ENCODE data around the gene SLC16A9.
"Not testable (repeated sequence)": the region's sequence is repeated elsewhere in the genome, so short reads cannot be mapped to it uniquely, and the experiment has no call there.

Gene SLC16A9

DNA sequence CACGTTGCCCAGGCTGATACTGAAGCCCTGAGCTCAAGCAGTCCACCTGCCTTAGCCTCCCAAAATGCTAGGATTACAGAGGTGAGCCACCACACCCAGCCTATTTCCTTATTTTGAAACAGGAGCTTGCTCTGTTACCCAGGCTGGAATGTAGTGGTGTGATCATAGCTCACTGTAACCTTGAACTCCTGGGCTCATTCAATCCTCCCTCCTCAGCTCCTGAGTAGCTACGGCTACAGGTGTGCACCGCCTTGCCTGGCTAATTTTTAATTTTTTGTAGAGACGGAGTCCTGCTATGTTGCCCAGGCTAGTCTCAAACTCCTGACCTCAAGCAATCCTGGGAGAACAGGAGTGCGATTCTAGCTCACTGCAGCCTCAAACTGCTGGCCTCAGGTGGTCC lies 31.9 kb upstream of the SLC16A9 start:
- H3K9me3 ChIP-seq (ENCODE audit: control insufficient read depth, insufficient read depth, low read length): peaks cover 4% of the 10 kb centered on the region; the same call in 1 of the 2 replicates
- no peak overlapping the region for H3K4me3 ChIP-seq (ENCODE audit: low read depth, low read length)
- no peaks in the 10 kb centered on the region for H3K36me3 ChIP-seq (ENCODE audit: control insufficient read depth, insufficient read depth, low read length)
- H3K27me3 ChIP-seq (ENCODE audit: control insufficient read depth, insufficient read depth, low read length): no peaks in the 10 kb centered on the region
- H3K4me1 ChIP-seq (ENCODE audit: control insufficient read depth, insufficient read depth, low read length): no peaks in the 10 kb centered on the region
- no peak overlapping the region for H3K9ac ChIP-seq (ENCODE audit: low read depth, low read length)
- no peak overlapping the region for H3K27ac ChIP-seq (ENCODE audit: low read depth, low read length)

DNA sequence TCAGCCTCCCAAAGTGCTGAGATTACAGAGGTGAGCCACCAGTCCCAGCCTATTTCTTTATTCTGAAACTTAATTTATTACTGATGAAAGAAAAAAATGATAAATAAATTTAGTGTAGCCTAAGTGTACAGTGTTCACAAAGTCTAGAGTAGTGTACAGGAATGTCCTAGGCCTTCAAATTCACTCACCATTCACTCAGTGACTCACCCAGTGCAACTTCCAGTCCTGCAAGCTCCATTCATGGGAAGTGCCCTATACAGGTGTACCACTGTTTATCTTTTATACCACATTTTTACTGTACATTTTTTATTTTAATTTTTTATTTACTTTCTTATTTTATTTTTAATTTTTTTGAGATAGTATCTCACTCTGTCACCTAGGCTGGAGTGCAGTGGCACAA lies 31.4 kb upstream of the SLC16A9 start:
- no peaks in the 10 kb centered on the region for H3K27me3 ChIP-seq (ENCODE audit: control insufficient read depth, insufficient read depth, low read length)
- H3K4me1 ChIP-seq (ENCODE audit: control insufficient read depth, insufficient read depth, low read length): no peaks in the 10 kb centered on the region
- peaks cover 4% of the 10 kb centered on the region; the same call in 1 of the 2 replicates for H3K9me3 ChIP-seq (ENCODE audit: control insufficient read depth, insufficient read depth, low read length)
- no peaks in the 10 kb centered on the region for H3K36me3 ChIP-seq (ENCODE audit: control insufficient read depth, insufficient read depth, low read length)
- no peak overlapping the region for H3K4me3 ChIP-seq (ENCODE audit: low read depth, low read length)
- no peak overlapping the region for H3K9ac ChIP-seq (ENCODE audit: low read depth, low read length)
- H3K27ac ChIP-seq (ENCODE audit: low read depth, low read length): no peak overlapping the region

DNA sequence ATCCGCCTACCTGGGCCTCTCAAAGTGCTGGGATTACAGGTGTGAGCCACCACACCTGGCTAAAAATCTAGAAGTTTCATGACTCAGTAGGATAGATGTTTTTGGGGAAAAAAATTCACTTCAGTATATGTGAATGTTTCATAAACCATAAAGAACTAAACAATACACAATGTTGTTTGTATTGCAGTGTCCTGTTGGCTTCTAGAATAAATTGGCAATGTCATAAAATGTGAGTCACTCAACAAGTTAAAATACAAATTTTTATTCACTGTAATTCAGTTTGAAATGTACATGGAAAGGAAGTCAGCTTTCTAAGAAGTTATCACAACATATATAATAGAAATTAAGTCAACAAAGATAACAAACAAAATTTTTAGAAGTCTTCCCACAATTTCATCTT lies 27.1 kb upstream of the SLC16A9 start:
- Histone ChIP-seq H3K36me3 (ENCODE audit: control insufficient read depth, insufficient read depth, low read length) (no peaks in the 10 kb centered on the region), H3K9me3 (ENCODE audit: control insufficient read depth, insufficient read depth, low read length) (peaks cover 5% of the 10 kb centered on the region; the same call in 1 of the 2 replicates), H3K27ac (ENCODE audit: low read depth, low read length) (no peak overlapping the region), H3K4me1 (ENCODE audit: control insufficient read depth, insufficient read depth, low read length) (no peaks in the 10 kb centered on the region), H3K9ac (ENCODE audit: low read depth, low read length) (no peak overlapping the region), H3K4me3 (ENCODE audit: low read depth, low read length) (no peak overlapping the region), H3K27me3 (ENCODE audit: control insufficient read depth, insufficient read depth, low read length) (no peaks in the 10 kb centered on the region)

DNA sequence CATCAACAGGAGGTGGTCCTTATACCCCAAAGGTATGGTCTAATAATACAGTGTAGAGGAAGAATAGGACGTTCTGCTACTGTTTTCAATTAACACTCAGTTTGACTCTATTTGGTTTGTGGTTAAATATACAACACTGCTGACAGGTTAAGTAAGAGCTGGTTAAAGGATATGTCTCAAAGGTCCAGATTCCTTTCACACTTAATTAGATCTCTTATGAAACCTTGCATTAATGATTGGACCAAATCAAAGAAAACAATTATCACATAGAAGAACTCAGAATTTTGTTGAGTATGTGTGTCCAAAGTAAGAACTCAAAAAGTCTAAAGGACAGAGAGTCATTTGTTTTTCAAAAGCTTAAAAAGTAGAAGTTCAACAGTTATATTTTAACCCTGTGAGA lies 25.6 kb upstream of the SLC16A9 start:
- Histone ChIP-seq H3K36me3 (ENCODE audit: control insufficient read depth, insufficient read depth, low read length) (no peaks in the 10 kb centered on the region), H3K9me3 (ENCODE audit: control insufficient read depth, insufficient read depth, low read length) (peaks cover 5% of the 10 kb centered on the region; the same call in 1 of the 2 replicates), H3K27me3 (ENCODE audit: control insufficient read depth, insufficient read depth, low read length) (no peaks in the 10 kb centered on the region), H3K9ac (ENCODE audit: low read depth, low read length) (no peak overlapping the region), H3K4me3 (ENCODE audit: low read depth, low read length) (no peak overlapping the region), H3K27ac (ENCODE audit: low read depth, low read length) (no peak overlapping the region), H3K4me1 (ENCODE audit: control insufficient read depth, insufficient read depth, low read length) (no peaks in the 10 kb centered on the region)

DNA sequence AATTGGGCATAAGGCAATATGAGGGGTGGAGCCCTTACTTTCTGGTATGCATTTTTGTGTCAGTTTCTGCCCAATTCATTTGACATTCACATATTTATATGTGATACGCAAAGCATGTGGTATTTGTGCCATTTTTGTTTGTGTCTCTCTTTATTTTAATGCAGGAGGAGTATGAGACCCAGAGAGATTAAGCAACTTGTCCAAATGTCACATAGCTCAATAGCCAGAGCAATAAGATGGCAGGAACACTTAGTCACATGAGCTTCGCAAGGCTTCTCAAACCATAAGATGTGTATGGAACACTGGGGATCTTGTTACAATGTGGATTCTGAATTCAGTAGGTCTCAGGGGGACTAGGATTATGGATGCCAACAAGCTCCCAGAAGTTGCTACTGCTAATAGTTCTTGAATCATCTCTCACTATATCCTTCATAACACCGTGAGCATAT lies 24.4 kb upstream of the SLC16A9 start:
- H3K4me3 ChIP-seq (ENCODE audit: low read depth, low read length): no peak overlapping the region
- H3K27me3 ChIP-seq (ENCODE audit: control insufficient read depth, insufficient read depth, low read length): no peaks in the 10 kb centered on the region
- H3K4me1 ChIP-seq (ENCODE audit: control insufficient read depth, insufficient read depth, low read length): no peaks in the 10 kb centered on the region
- H3K9ac ChIP-seq (ENCODE audit: low read depth, low read length): no peak overlapping the region
- no peak overlapping the region for H3K27ac ChIP-seq (ENCODE audit: low read depth, low read length)
- no peaks in the 10 kb centered on the region for H3K36me3 ChIP-seq (ENCODE audit: control insufficient read depth, insufficient read depth, low read length)
- peaks cover 5% of the 10 kb centered on the region; the same call in 1 of the 2 replicates for H3K9me3 ChIP-seq (ENCODE audit: control insufficient read depth, insufficient read depth, low read length)

DNA sequence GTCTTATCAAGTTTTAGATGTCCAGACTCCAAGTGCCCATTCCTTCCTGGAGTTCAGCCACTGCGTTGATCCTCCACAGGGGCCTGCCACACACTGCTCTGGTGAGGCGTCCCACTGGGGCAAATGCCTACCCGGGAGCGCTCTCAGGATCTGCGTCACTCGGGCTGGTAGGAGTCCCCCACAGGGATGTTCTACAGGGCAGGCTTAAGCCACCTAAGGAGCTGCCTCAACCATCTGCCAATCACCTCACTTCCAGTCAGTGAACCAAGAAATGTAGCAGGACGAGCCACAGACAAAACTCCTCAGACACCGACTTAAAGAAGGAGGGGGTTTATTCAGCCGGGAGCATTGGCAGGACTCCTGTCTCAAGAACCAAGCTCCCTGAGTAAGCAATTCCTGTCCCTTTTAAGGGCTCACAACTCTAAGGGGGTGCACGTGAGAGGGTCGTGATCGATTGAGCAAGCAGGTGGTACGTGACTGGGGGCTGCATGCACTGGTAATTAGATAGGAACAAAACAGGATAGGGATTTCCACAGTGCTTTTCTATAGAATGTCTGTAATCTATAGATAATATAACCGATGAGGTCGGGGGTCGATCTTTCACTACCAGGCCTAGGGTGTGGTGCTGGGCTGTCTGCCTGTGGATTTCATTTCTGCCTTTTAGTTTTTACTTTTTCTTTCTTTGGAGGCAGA lies 23.8 kb upstream of the SLC16A9 start:
- H3K36me3 ChIP-seq (ENCODE audit: control insufficient read depth, insufficient read depth, low read length); H3K27ac ChIP-seq (ENCODE audit: low read depth, low read length); H3K9ac ChIP-seq (ENCODE audit: low read depth, low read length); H3K27me3 ChIP-seq (ENCODE audit: control insufficient read depth, insufficient read depth, low read length); H3K4me1 ChIP-seq (ENCODE audit: control insufficient read depth, insufficient read depth, low read length); H3K9me3 ChIP-seq (ENCODE audit: control insufficient read depth, insufficient read depth, low read length); H3K4me3 ChIP-seq (ENCODE audit: low read depth, low read length): not testable (repeated sequence)

DNA sequence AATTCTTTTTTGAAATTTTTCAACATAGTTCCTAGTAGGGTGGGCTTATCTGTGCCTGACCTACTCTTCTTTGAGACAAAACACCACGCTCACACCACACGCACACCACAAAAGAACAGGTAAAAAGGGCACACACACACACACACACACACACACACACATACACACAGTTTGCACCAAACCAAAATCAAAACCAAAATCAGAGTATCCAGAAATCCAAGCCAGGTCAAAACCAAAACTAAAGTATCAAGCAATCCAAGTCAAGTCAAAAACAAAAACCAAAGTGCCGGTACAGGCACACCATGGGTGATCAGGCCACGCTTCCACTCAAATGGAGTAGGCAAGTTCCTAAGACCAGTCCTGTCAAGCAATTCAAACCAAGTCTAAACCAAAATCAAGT lies 23.2 kb upstream of the SLC16A9 start:
- H3K4me1 ChIP-seq (ENCODE audit: control insufficient read depth, insufficient read depth, low read length); H3K9me3 ChIP-seq (ENCODE audit: control insufficient read depth, insufficient read depth, low read length); H3K9ac ChIP-seq (ENCODE audit: low read depth, low read length); H3K27me3 ChIP-seq (ENCODE audit: control insufficient read depth, insufficient read depth, low read length); H3K36me3 ChIP-seq (ENCODE audit: control insufficient read depth, insufficient read depth, low read length); H3K4me3 ChIP-seq (ENCODE audit: low read depth, low read length); H3K27ac ChIP-seq (ENCODE audit: low read depth, low read length): not testable (repeated sequence)

DNA sequence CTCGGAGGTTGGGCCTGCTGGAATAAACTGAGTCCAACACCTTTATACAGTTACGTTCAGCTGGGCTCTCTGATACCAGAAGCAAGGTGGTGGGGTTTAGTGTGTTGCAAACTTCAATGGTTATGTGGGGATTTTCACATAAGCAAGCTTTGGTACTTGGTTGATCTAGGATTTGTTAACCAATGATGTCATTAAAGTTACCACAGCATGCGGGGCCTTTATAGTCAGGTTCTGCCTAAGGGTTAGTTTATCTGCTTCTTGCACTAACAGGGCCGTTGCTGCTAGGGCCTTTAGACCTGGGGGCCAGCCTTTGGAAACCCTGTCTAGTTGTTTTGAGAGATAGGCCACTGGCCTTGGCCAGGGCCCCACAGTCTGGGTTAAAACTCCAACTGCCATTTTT lies 19.5 kb upstream of the SLC16A9 start:
- not testable (repeated sequence) for H3K9me3 ChIP-seq (ENCODE audit: control insufficient read depth, insufficient read depth, low read length); H3K4me3 ChIP-seq (ENCODE audit: low read depth, low read length); H3K9ac ChIP-seq (ENCODE audit: low read depth, low read length); H3K27ac ChIP-seq (ENCODE audit: low read depth, low read length); H3K36me3 ChIP-seq (ENCODE audit: control insufficient read depth, insufficient read depth, low read length); H3K27me3 ChIP-seq (ENCODE audit: control insufficient read depth, insufficient read depth, low read length); H3K4me1 ChIP-seq (ENCODE audit: control insufficient read depth, insufficient read depth, low read length)

DNA sequence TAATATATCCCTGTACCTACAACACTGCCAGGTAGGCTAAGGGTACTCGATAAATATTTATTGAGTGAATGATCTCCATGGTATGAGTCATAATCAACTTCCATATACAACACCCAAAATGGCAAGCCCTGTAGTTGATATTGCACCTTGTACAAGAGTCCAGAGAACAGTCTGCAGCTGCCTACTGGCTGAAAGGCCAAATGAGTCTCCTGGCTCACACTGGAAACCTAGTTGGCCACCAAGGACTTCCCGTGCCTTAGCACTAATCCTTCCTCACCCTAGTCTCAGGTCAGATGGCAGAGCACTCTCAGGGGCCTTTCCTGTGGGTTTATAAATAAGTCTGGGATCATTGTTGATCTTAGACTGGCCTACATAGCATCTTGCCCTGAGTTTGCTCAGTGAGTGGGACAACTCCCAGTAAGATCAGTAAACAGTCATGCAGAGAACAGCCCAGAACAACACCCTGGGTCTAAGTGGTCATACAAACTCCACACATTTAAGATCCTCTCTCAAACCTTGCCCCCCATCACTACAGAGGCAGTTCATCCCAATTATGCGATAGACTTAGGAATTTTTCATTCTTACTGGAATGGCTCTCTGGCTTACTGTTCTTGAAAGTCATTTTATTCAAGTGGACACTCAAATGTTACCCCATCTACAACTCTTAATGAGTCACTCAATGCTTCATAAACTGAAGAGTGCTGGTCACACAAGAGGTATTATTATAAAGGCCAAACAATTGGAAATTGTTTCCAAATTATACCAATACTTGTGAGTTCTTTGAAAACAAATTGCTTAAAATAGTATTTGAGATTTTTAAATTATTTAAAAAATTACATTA lies 14.7 kb upstream of the SLC16A9 start:
- Histone ChIP-seq H3K4me1 (ENCODE audit: control insufficient read depth, insufficient read depth, low read length) (no peaks in the 10 kb centered on the region), H3K36me3 (ENCODE audit: control insufficient read depth, insufficient read depth, low read length) (no peaks in the 10 kb centered on the region), H3K9me3 (ENCODE audit: control insufficient read depth, insufficient read depth, low read length) (peaks cover 6% of the 10 kb centered on the region; the same call in 1 of the 2 replicates), H3K27ac (ENCODE audit: low read depth, low read length) (no peak overlapping the region), H3K4me3 (ENCODE audit: low read depth, low read length) (no peak overlapping the region), H3K27me3 (ENCODE audit: control insufficient read depth, insufficient read depth, low read length) (no peaks in the 10 kb centered on the region), H3K9ac (ENCODE audit: low read depth, low read length) (no peak overlapping the region)

DNA sequence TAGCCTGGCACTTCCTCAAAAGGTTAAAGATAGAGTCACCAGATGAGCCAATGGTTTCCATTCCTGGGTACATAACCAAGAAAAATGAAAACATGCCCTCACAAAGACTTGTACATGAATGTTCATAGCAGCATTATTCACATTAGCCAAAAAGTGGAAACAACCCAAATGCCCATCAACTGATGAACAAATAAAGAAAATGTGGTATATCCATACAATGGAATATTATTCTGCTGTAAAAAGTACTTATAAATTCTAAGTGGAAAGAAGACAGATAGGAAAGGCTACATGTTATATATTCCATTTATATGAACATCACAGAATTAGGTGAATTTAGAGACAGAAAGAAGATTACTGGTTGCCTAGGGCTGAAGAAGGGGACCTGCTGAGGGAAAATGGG lies 10.7 kb upstream of the SLC16A9 start:
- Histone ChIP-seq H3K4me3 (ENCODE audit: low read depth, low read length) (no peak overlapping the region), H3K27ac (ENCODE audit: low read depth, low read length) (no peak overlapping the region), H3K9ac (ENCODE audit: low read depth, low read length) (no peak overlapping the region), H3K27me3 (ENCODE audit: control insufficient read depth, insufficient read depth, low read length) (no peaks in the 10 kb centered on the region), H3K36me3 (ENCODE audit: control insufficient read depth, insufficient read depth, low read length) (no peaks in the 10 kb centered on the region), H3K9me3 (ENCODE audit: control insufficient read depth, insufficient read depth, low read length) (peaks cover 6% of the 10 kb centered on the region; the same call in 1 of the 2 replicates), H3K4me1 (ENCODE audit: control insufficient read depth, insufficient read depth, low read length) (no peaks in the 10 kb centered on the region)

DNA sequence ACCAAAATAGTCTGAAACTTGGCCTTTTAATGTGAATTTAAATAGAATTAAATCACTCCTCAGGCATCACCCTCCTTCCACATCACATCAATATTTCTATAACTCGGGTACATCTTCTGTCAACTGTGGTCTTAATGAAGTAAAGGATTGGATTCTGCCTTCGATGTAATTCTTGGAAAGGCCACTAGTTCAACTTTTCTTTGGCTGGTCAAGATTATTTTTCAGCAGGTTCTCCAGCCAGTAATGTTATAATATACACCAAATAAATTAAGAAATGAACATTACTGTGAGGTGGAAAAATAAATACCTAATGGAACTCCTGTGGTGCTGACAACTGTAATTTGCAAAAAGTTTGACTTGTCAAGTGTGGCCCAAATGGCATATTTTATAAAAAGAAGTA lies 9.7 kb upstream of the SLC16A9 start:
- H3K36me3 ChIP-seq (ENCODE audit: control insufficient read depth, insufficient read depth, low read length): no peaks in the 10 kb centered on the region
- H3K27ac ChIP-seq (ENCODE audit: low read depth, low read length): no peak overlapping the region
- H3K4me3 ChIP-seq (ENCODE audit: low read depth, low read length): no peak overlapping the region
- H3K9ac ChIP-seq (ENCODE audit: low read depth, low read length): no peak overlapping the region
- no peaks in the 10 kb centered on the region for H3K4me1 ChIP-seq (ENCODE audit: control insufficient read depth, insufficient read depth, low read length)
- no peaks in the 10 kb centered on the region for H3K27me3 ChIP-seq (ENCODE audit: control insufficient read depth, insufficient read depth, low read length)
- peaks cover 6% of the 10 kb centered on the region; the same call in 1 of the 2 replicates for H3K9me3 ChIP-seq (ENCODE audit: control insufficient read depth, insufficient read depth, low read length)
